ENCODE data around the gene NEDD4L.

NEDD4L gene

GRCh38 chr18:58351776-58352175 lies 307.8 kb downstream of the NEDD4L start:
- no peak for DNase-seq (ENCODE audit: low spot score)

- no peak for DNase-seq (ENCODE audit: low spot score)
These were observed 309.6 kb downstream of the NEDD4L start for GRCh38 chr18:58353581-58353980.

GRCh38 chr18:58354051-58354450 lies 310.0 kb downstream of the NEDD4L start:
- no peak for DNase-seq (ENCODE audit: low spot score)

- no peak for DNase-seq (ENCODE audit: low spot score)
These were observed 310.8 kb downstream of the NEDD4L start for GRCh38 chr18:58354791-58355190.

GRCh38 chr18:58355243-58355642 lies 311.2 kb downstream of the NEDD4L start:
- DNase-seq (ENCODE audit: low spot score): no peak

- DNase-seq (ENCODE audit: low spot score): no peak
These were observed 315.2 kb downstream of the NEDD4L start for GRCh38 chr18:58359218-58359617.

GRCh38 chr18:58359620-58360019 lies 315.6 kb downstream of the NEDD4L start:
- no peak for DNase-seq (ENCODE audit: low spot score)

- no peak for DNase-seq (ENCODE audit: low spot score)
These were observed 316.3 kb downstream of the NEDD4L start for GRCh38 chr18:58360324-58360723.

- no peak for DNase-seq (ENCODE audit: low spot score)
These were observed 317.2 kb downstream of the NEDD4L start for GRCh38 chr18:58361212-58361611.

GRCh38 chr18:58362027-58362575 lies 318.1 kb downstream of the NEDD4L start:
- no peak for DNase-seq (ENCODE audit: low spot score)

GRCh38 chr18:58362829-58363271 lies 318.8 kb downstream of the NEDD4L start:
- DNase-seq (ENCODE audit: low spot score): no peak

GRCh38 chr18:58363767-58364540 lies 319.9 kb downstream of the NEDD4L start:
- no peak for DNase-seq (ENCODE audit: low spot score)

- DNase-seq (ENCODE audit: low spot score): no peak
These were observed 321.0 kb downstream of the NEDD4L start for GRCh38 chr18:58364876-58365528.

GRCh38 chr18:58367425-58368140 lies 323.6 kb downstream of the NEDD4L start:
- DNase-seq (ENCODE audit: low spot score): no peak

GRCh38 chr18:58369616-58370015 lies 325.6 kb downstream of the NEDD4L start:
- DNase-seq (ENCODE audit: low spot score): no peak

GRCh38 chr18:58370038-58370580 lies 326.1 kb downstream of the NEDD4L start:
- DNase-seq (ENCODE audit: low spot score): no peak

- no peak for DNase-seq (ENCODE audit: low spot score)
These were observed 326.6 kb downstream of the NEDD4L start for GRCh38 chr18:58370612-58371011.

- no peak for DNase-seq (ENCODE audit: low spot score)
These were observed 329.5 kb downstream of the NEDD4L start for GRCh38 chr18:58373481-58373880.

GRCh38 chr18:58375051-58375450 lies 331.0 kb downstream of the NEDD4L start:
- no peak for DNase-seq (ENCODE audit: low spot score)

- no peak for DNase-seq (ENCODE audit: low spot score)
These were observed 334.7 kb downstream of the NEDD4L start for GRCh38 chr18:58378411-58379379.

- no peak for DNase-seq (ENCODE audit: low spot score)
These were observed 335.4 kb downstream of the NEDD4L start for GRCh38 chr18:58379443-58379842.

Measured in activated CD4-positive, alpha-beta T cell treated with anti-CD3 and anti-CD28 coated beads, Interleukin-2, Interleukin-4, amounts not matched to agents 100 ng/mL and 50 ng/mL, durations not matched to agents 16 hours and 8 hours (primary cell).